Spleen (tissue), 11 donors: ENCODE measurements around the gene CDK13. TPM values are rescaled to one million over a fixed set of nuclear protein-coding genes. Genes with fewer than 3 reads are reported as not detected.
A peak's percentile ranks its signal among the peaks of the same experiment; 100 is the strongest.

Experiments
- DNase-seq: peaks from one replicate; pipeline ENCODE4 v3.0.0-alpha.2; 2020
- H3K27ac ChIP-seq, 8 donors: fragments of 200-600 bp; sonication (generic) in 7 of 8; 1 replicate in 4 of 8; 2 replicates in 4 of 8; pipeline versions ENCODE4 v1.5.0 to v1.8.0; 2016 to 2021; ENCODE audit warnings: inconsistent platforms in 4 of 8, mild to moderate bottlenecking in 4 of 8, moderate library complexity in 1 of 8
- H3K27me3 ChIP-seq, 7 donors: fragments of 200-600 bp; sonication (generic) in 6 of 7; replicated peaks in 1 of 7; 1 replicate in 4 of 7; 2 replicates in 3 of 7; pipeline versions ENCODE4 v1.5.0 to v1.8.0; 2016 to 2021; ENCODE audit warnings: inconsistent platforms in 3 of 7, mild to moderate bottlenecking in 1 of 7
- H3K36me3 ChIP-seq, 6 donors: fragments of 200-600 bp; sonication (generic) in 5 of 6; 1 replicate in 4 of 6; 2 replicates in 2 of 6; pipeline versions ENCODE4 v1.5.0 to v1.8.0; 2016 to 2021; ENCODE audit warnings: inconsistent platforms in 2 of 6
- H3K4me1 ChIP-seq, 6 donors: fragments of 200-600 bp; sonication (generic) in 5 of 6; 1 replicate in 3 of 6; 2 replicates in 3 of 6; pipeline versions ENCODE4 v1.5.0 to v1.8.0; 2016 to 2021; ENCODE audit warnings: inconsistent platforms in 3 of 6
- H3K4me3 ChIP-seq, 8 donors: fragments of 200-600 bp; sonication (generic) in 7 of 8; 1 replicate in 4 of 8; 2 replicates in 4 of 8; pipeline versions ENCODE4 v1.5.0 to v1.8.0; 2016 to 2021; ENCODE audit warnings: inconsistent platforms in 4 of 8, mild to moderate bottlenecking in 4 of 8, moderate library complexity in 2 of 8
- H3K9me3 ChIP-seq, 8 donors: fragments of 200-600 bp; sonication (generic) in 7 of 8; 1 replicate in 4 of 8; 2 replicates in 4 of 8; pipeline versions ENCODE4 v1.5.0 to v1.8.0; 2016 to 2021; ENCODE audit warnings: inconsistent platforms in 4 of 8
- CTCF ChIP-seq, 11 experiments: fragments of 200-600 bp in 7 of 11; fragments of 450-650 bp in 4 of 11; sonication (generic) in 4 of 11; IDR thresholded peaks in 8 of 11; conservative IDR thresholded peaks in 3 of 11; 1 replicate in 7 of 11; 2 replicates in 4 of 11; pipeline versions ENCODE4 v1.4.0 to v1.8.0; 2016 to 2021; ENCODE audit warnings: antibody characterized with exemption in 11 of 11, inconsistent platforms in 4 of 11, mild to moderate bottlenecking in 1 of 11
- POLR2A ChIP-seq, 3 donors: fragments of 450-650 bp; IDR thresholded peaks; one replicate each; pipeline ENCODE4 v1.5.1; 2017; ENCODE audit warnings: antibody characterized with exemption in 3 of 3, mild to moderate bottlenecking in 1 of 3
- POLR2AphosphoS5 ChIP-seq, 3 donors: sonication (generic); formaldehyde crosslinking; IDR thresholded peaks; one replicate each; pipeline ENCODE4 v1.5.1; 2017; ENCODE audit warnings: antibody characterized with exemption in 3 of 3
- WGBS, 5 donors: extraction: QIAGEN DNeasy Blood & Tissue Kit in 3 of 5; methylation state at CpG; one replicate each; pipeline versions ENCODE4 v1.1.5 to v1.1.7; 2013 to 2018; 5-methylcytosine and 5-hydroxymethylcytosine counted together
- intact Hi-C: fragments of 100-400 bp; cut with DNase I; formaldehyde crosslinking; loops from one replicate; pipeline ENCODE4 v1.15.0; 2023; ENCODE audit warnings: low total_unique reads
- polyA plus RNA-seq, 3 donors: library from polyadenylated mRNA; stranded (reverse); fragments of 200-250 nt; gene quantifications; one replicate each; pipeline ENCODE4 v1.2.1, GENCODE V29; 2013
- total RNA-seq, 7 donors: library from RNA; depleted of rRNA in 3 of 7; stranded (reverse); fragments of >200 nt in 3 of 7; fragmentation: NEBNext Ultra II Directional in 4 of 7; extraction: Animal tissue kit (Norgen Biotek cat#: 25700) in 4 of 7; gene quantifications; one replicate each; pipeline versions ENCODE4 v1.1.0 to v1.2.1, GENCODE V29; 2016 to 2021
- donor health status: healthy with polysubstance abuse.
- donor health status: DM: no; HTN: no; CAD: no; lungs with moderate emphysema.
- donor health status: DM: no; HTN: no; CAD: no.
- donor health status: Bipolar disorder and iron deficiency.
- donor health status: healthy.
- donor health status: DM: no; HTN: no; CAD: no.
- donor health status: DM: yes; HTN: yes; CAD: no.

The CDK13 gene
- total and polyA plus RNA-seq, 10 donors = 18.0 to 125 (median 79.7) TPM

GRCh38 chr7:39958038-39958437 is 8.0 kb downstream of the CDK13 start:
- no peak overlapping the region for H3K27ac ChIP-seq
- WGBS, 5 donors = 66 to 79% (median 75%) methylated on average over 3 of the region's 3 CpGs
- no peaks in the 10 kb centered on the region for H3K27me3 ChIP-seq
- intact Hi-C loops = no loop called here
- H3K9me3 ChIP-seq = no peaks in the 10 kb centered on the region
- no peak for DNase-seq
- no peak overlapping the region for H3K4me3 ChIP-seq
- TF ChIP-seq POLR2A (IDR thresholded peaks at IDR 0.05) = no peak
- no peak for TF ChIP-seq POLR2AphosphoS5 (IDR thresholded peaks at IDR 0.05)
- TF ChIP-seq CTCF (IDR thresholded peaks at IDR 0.05 in 8 of 11, conservative IDR thresholded peaks at IDR 0.05 in 3 of 11) = no peak
- peaks cover 46 to 83% (median 65%) of the 10 kb centered on the region in 6 donors for H3K4me1 ChIP-seq
- H3K36me3 ChIP-seq = peaks cover 0 to 16% (median 0%) of the 10 kb centered on the region in 6 donors

GRCh38 chr7:39967406-39968161 is 17.5 kb downstream of the CDK13 start:
- TF ChIP-seq POLR2A (IDR thresholded peaks at IDR 0.05) (no peak), CTCF (IDR thresholded peaks at IDR 0.05 in 8 of 11, conservative IDR thresholded peaks at IDR 0.05 in 3 of 11) (no peak), POLR2AphosphoS5 (IDR thresholded peaks at IDR 0.05) (no peak)
- no peak for DNase-seq
- Histone ChIP-seq H3K36me3 (no peaks in the 10 kb centered on the region), H3K27ac (no peak overlapping the region), H3K9me3 (no peaks in the 10 kb centered on the region), H3K4me1 (peaks cover 9 to 67% (median 50%) of the 10 kb centered on the region in 6 donors), H3K27me3 (no peaks in the 10 kb centered on the region), H3K4me3 (no peak overlapping the region)
- 77 to 94% (median 82%) methylated on average over 2 of the region's 2 CpGs for WGBS, 5 donors
- intact Hi-C loops = no loop called here

GRCh38 chr7:39969431-39969830 is 19.4 kb downstream of the CDK13 start:
- Histone ChIP-seq H3K4me1 (peaks cover 17 to 84% (median 58%) of the 10 kb centered on the region in 6 donors), H3K27ac (no peak overlapping the region), H3K36me3 (no peaks in the 10 kb centered on the region), H3K4me3 (no peak overlapping the region), H3K9me3 (no peaks in the 10 kb centered on the region), H3K27me3 (no peaks in the 10 kb centered on the region)
- intact Hi-C loops = no loop called here
- DNase-seq = no peak
- 81 to 98% (median 86%) methylated on average over 1 of the region's 1 CpG for WGBS, 5 donors
- TF ChIP-seq POLR2AphosphoS5 (IDR thresholded peaks at IDR 0.05) = no peak
- TF ChIP-seq POLR2A (IDR thresholded peaks at IDR 0.05) = no peak
- TF ChIP-seq CTCF (IDR thresholded peaks at IDR 0.05 in 8 of 11, conservative IDR thresholded peaks at IDR 0.05 in 3 of 11) = no peak

- intact Hi-C loops = no loop called here
Observed at GRCh38 chr7:39971924-39972323, 21.9 kb downstream of the CDK13 start.

More at GRCh38 chr7:39971924-39972323, 21.9 kb downstream of the CDK13 start:
- no peak for DNase-seq
- peak overlapping the region in 2 of 8 donors; percentile 38 to 50 for H3K27ac ChIP-seq
- no peaks in the 10 kb centered on the region for H3K27me3 ChIP-seq
- H3K4me3 ChIP-seq = no peak overlapping the region
- peaks cover 18 to 100% (median 74%) of the 10 kb centered on the region in 6 donors for H3K4me1 ChIP-seq
- no peaks in the 10 kb centered on the region for H3K36me3 ChIP-seq
- WGBS, 5 donors = 48 to 63% (median 54%) methylated on average over 3 of the region's 3 CpGs
- TF ChIP-seq CTCF (IDR thresholded peaks at IDR 0.05 in 8 of 11, conservative IDR thresholded peaks at IDR 0.05 in 3 of 11) (no peak), POLR2AphosphoS5 (IDR thresholded peaks at IDR 0.05) (no peak), POLR2A (IDR thresholded peaks at IDR 0.05) (no peak)
- H3K9me3 ChIP-seq = no peaks in the 10 kb centered on the region
